Adrenal gland (tissue), 5 donors: ENCODE results near the gene GPR146.

ENCODE experiments used
- POLR2A ChIP-seq, 2 donors: fragments of 450-650 bp; IDR thresholded peaks; one replicate each; pipeline ENCODE4 v1.6.1; 2017; ENCODE audit warnings: antibody characterized with exemption in 2 of 2, mild to moderate bottlenecking in 2 of 2, moderate library complexity in 1 of 2
- TF ChIP-seq, protein P1 (sequence below), 6 experiments: fragments of 450-650 bp in 4 of 6; fragments of 200-600 bp in 2 of 6; sonication (generic) in 1 of 6; IDR thresholded peaks; 1 replicate in 5 of 6; 2 replicates in 1 of 6; pipeline versions ENCODE4 v1.5.1 to v1.8.0; 2016 to 2021; ENCODE audit warnings: antibody characterized with exemption in 6 of 6, mild to moderate bottlenecking in 2 of 6, moderate library complexity in 1 of 6
- donor health status: DM: no; HTN: no; CAD: no.

DNA sequence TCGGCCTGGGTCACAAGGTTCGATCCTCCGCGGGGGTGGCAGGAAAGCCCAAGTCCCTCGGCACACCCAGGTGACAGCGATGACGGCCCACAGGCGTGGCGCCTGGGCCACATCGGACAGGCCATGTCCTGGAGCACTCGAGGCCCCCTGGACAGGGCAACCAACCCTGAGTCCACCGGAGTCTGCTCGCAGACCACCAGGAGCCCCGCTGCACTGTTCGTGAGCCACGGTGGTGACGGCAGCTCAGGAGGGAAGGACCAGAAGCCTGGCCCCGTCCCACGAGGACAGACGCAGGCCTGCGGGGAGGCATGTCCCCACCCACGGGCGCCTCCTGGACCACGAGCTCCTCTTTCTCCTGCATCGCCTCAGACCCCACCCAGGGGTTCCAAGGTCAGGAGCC, 22.4 kb upstream of the GPR146 start:
- TF ChIP-seq, protein P1, sequence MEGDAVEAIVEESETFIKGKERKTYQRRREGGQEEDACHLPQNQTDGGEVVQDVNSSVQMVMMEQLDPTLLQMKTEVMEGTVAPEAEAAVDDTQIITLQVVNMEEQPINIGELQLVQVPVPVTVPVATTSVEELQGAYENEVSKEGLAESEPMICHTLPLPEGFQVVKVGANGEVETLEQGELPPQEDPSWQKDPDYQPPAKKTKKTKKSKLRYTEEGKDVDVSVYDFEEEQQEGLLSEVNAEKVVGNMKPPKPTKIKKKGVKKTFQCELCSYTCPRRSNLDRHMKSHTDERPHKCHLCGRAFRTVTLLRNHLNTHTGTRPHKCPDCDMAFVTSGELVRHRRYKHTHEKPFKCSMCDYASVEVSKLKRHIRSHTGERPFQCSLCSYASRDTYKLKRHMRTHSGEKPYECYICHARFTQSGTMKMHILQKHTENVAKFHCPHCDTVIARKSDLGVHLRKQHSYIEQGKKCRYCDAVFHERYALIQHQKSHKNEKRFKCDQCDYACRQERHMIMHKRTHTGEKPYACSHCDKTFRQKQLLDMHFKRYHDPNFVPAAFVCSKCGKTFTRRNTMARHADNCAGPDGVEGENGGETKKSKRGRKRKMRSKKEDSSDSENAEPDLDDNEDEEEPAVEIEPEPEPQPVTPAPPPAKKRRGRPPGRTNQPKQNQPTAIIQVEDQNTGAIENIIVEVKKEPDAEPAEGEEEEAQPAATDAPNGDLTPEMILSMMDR (IDR thresholded peaks at IDR 0.05), result no peak
- no peak for TF ChIP-seq POLR2A (IDR thresholded peaks at IDR 0.05)
